WTC11 (cell line): ENCODE measurements around the gene CPT1C. TPM values are rescaled to one million over a fixed set of nuclear protein-coding genes. Genes with fewer than 3 reads are reported as not detected.

Experiments used
- AFF4 ChIP-seq: sonication (generic); formaldehyde crosslinking; IDR thresholded peaks from 2 replicates; pipeline ENCODE4 v1.8.1; 2023; ENCODE audit warnings: mild to moderate bottlenecking, missing genetic modification reagents, borderline replicate concordance
- ARID4B ChIP-seq: sonication (generic); formaldehyde crosslinking; IDR thresholded peaks from 2 replicates; pipeline ENCODE4 v1.8.0; 2023; ENCODE audit warnings: missing genetic modification reagents, mild to moderate bottlenecking, borderline replicate concordance
- ATF6 ChIP-seq: sonication (generic); formaldehyde crosslinking; IDR thresholded peaks from 2 replicates; pipeline ENCODE4 v1.8.1; 2023; ENCODE audit warnings: mild to moderate bottlenecking, missing genetic modification reagents
- CREM ChIP-seq: sonication (generic); formaldehyde crosslinking; IDR thresholded peaks from 2 replicates; pipeline ENCODE4 v1.8.1; 2022; ENCODE audit warnings: mild to moderate bottlenecking, missing genetic modification reagents, moderate library complexity
- E2F5 ChIP-seq: sonication (generic); formaldehyde crosslinking; IDR thresholded peaks from 2 replicates; pipeline ENCODE4 v1.8.1; 2022; ENCODE audit warnings: mild to moderate bottlenecking, moderate library complexity, missing genetic modification reagents
- FOXP4 ChIP-seq: sonication (generic); formaldehyde crosslinking; IDR thresholded peaks from 2 replicates; pipeline ENCODE4 v1.8.0; 2022; ENCODE audit warnings: mild to moderate bottlenecking, missing genetic modification reagents
- IRF1 ChIP-seq: sonication (generic); formaldehyde crosslinking; IDR thresholded peaks from 2 replicates; pipeline ENCODE4 v1.8.0; 2023; ENCODE audit warnings: missing genetic modification reagents
- JUN ChIP-seq: sonication (generic); formaldehyde crosslinking; IDR thresholded peaks from 2 replicates; pipeline ENCODE4 v1.8.0; 2023; ENCODE audit warnings: mild to moderate bottlenecking, missing genetic modification reagents
- MLX ChIP-seq: sonication (generic); formaldehyde crosslinking; IDR thresholded peaks from 2 replicates; pipeline ENCODE4 v1.8.1; 2023; ENCODE audit warnings: mild to moderate bottlenecking, missing genetic modification reagents, moderate library complexity
- MYBL2 ChIP-seq: sonication (generic); formaldehyde crosslinking; IDR thresholded peaks from 2 replicates; pipeline ENCODE4 v1.8.1; 2023; ENCODE audit warnings: mild to moderate bottlenecking, moderate library complexity, missing genetic modification reagents
- NFATC4 ChIP-seq: fragments of 250-450 bp; sonication (Bioruptor Pico); IDR thresholded peaks from 2 replicates; pipeline ENCODE4 v1.9.0; 2021; ENCODE audit warnings: mild to moderate bottlenecking
- NFE2L1 ChIP-seq: sonication (generic); formaldehyde crosslinking; IDR thresholded peaks from 2 replicates; pipeline ENCODE4 v1.8.1; 2023; ENCODE audit warnings: missing genetic modification reagents
- PRDM15 ChIP-seq: sonication (generic); formaldehyde crosslinking; IDR thresholded peaks from 2 replicates; pipeline ENCODE4 v1.8.0; 2022; ENCODE audit warnings: missing genetic modification reagents
- SP1 ChIP-seq: sonication (generic); formaldehyde crosslinking; conservative IDR thresholded peaks from 2 replicates; pipeline ENCODE4 v1.8.1; 2022; ENCODE audit warnings: missing genetic modification reagents
- ZNF121 ChIP-seq: sonication (generic); formaldehyde crosslinking; IDR thresholded peaks from 2 replicates; pipeline ENCODE4 v1.8.0; 2023; ENCODE audit warnings: missing genetic modification reagents
- ZNF317 ChIP-seq: sonication (generic); formaldehyde crosslinking; IDR thresholded peaks from 2 replicates; pipeline ENCODE4 v1.8.1; 2023; ENCODE audit warnings: low read depth, mild to moderate bottlenecking, moderate library complexity, missing genetic modification reagents, borderline replicate concordance
- ZNF416 ChIP-seq: fragments of 250-450 bp; sonication (Bioruptor Pico); IDR thresholded peaks from 2 replicates; pipeline ENCODE4 v1.9.0; 2021; ENCODE audit warnings: mild to moderate bottlenecking, inconsistent platforms
- ZNF423 ChIP-seq: fragments of 250-450 bp; sonication (Bioruptor Pico); IDR thresholded peaks from 2 replicates; pipeline ENCODE4 v2.1.2; 2022; ENCODE audit warnings: mild to moderate bottlenecking, moderate library complexity
- ZNF671 ChIP-seq: fragments of 250-450 bp; sonication (Bioruptor Pico); IDR thresholded peaks from 2 replicates; pipeline ENCODE4 v1.8.0; 2021; ENCODE audit warnings: mild to moderate bottlenecking
- total RNA-seq: library from RNA; stranded (reverse); gene quantifications from 3 replicates; pipeline ENCODE4 v1.2.3, GENCODE V29; 2021

The CPT1C gene
- total RNA-seq, 1 experiment from 2014 or later, result 74.6 TPM

GRCh38 chr19:49664171-49665035 lies 26.5 kb upstream of the CPT1C start (continued):
- TF ChIP-seq PRDM15 (CRISPR knock-in tag), result peak; percentile 69
- 0 out of 2 replicates have a peak, but pooled peaks have one; percentile 18 for TF ChIP-seq JUN (CRISPR knock-in tag)
- 0 out of 2 replicates have a peak, but pooled peaks have one; percentile 40 for TF ChIP-seq ZNF416 (CRISPR knock-in tag)
- TF ChIP-seq MYBL2 (CRISPR knock-in tag), result peak; percentile 46; the same call in 1 of the 2 replicates
- TF ChIP-seq E2F5 (CRISPR knock-in tag), result 0 out of 2 replicates have a peak, but pooled peaks have one; percentile 75
- TF ChIP-seq MLX (CRISPR knock-in tag), result peak; percentile 60; the same call in 1 of the 2 replicates
- 0 out of 2 replicates have a peak, but pooled peaks have one; percentile 63 for TF ChIP-seq CREM
- peak; percentile 88 for TF ChIP-seq ARID4B (CRISPR knock-in tag)
- TF ChIP-seq SP1 (CRISPR knock-in tag), result peak; percentile 87
- no peak for TF ChIP-seq NFE2L1 (CRISPR knock-in tag)
- TF ChIP-seq IRF1, result 0 out of 2 replicates have a peak, but pooled peaks have one; percentile 76
- no peak for TF ChIP-seq ATF6 (CRISPR knock-in tag)
- TF ChIP-seq AFF4, result no peak
- peak; percentile 87 for TF ChIP-seq ZNF121 (CRISPR knock-in tag)
- no peak for TF ChIP-seq ZNF671 (CRISPR knock-in tag)
- TF ChIP-seq FOXP4 (CRISPR knock-in tag), result peak; percentile 86
- TF ChIP-seq NFATC4 (CRISPR knock-in tag), result no peak
- TF ChIP-seq ZNF317 (CRISPR knock-in tag), result 0 out of 2 replicates have a peak, but pooled peaks have one; percentile 40
- peak; percentile 94 for TF ChIP-seq ZNF423 (CRISPR knock-in tag)
